HepG2 (cell line): ENCODE results near the gene CHPF. TPM values are rescaled to one million over a fixed set of nuclear protein-coding genes. Genes with fewer than 3 reads are reported as not detected.

Experiments
- AKAP8 ChIP-seq: sonication (generic); formaldehyde crosslinking; IDR thresholded peaks from 2 replicates; pipeline ENCODE4 v1.5.1; 2020; ENCODE audit warnings: mild to moderate bottlenecking, missing genetic modification reagents
- DPF2 ChIP-seq: sonication (generic); formaldehyde crosslinking; IDR thresholded peaks from 2 replicates; pipeline ENCODE4 v1.4.0; 2020; ENCODE audit warnings: mild to moderate bottlenecking, low read depth, missing genetic modification reagents, borderline replicate concordance
- FOXM1 ChIP-seq: sonication (generic); formaldehyde crosslinking; IDR thresholded peaks from 2 replicates; pipeline ENCODE4 v1.5.0; 2020; ENCODE audit warnings: missing genetic modification reagents
- GMEB1 ChIP-seq: sonication (generic); formaldehyde crosslinking; IDR thresholded peaks from 2 replicates; pipeline ENCODE4 v1.5.1; 2020; ENCODE audit warnings: missing genetic modification reagents, mild to moderate bottlenecking, borderline replicate concordance
- KDM3A ChIP-seq: IDR thresholded peaks from 2 replicates; pipeline ENCODE4 v1.6.1; 2018; ENCODE audit warnings: low read depth, missing compliant biosample characterization
- MEIS1 ChIP-seq: sonication (generic); formaldehyde crosslinking; IDR thresholded peaks from 2 replicates; pipeline ENCODE4 v1.9.0; 2021; ENCODE audit warnings: mild to moderate bottlenecking, missing genetic modification reagents, moderate library complexity, borderline replicate concordance
- NFIB ChIP-seq: sonication (generic); formaldehyde crosslinking; IDR thresholded peaks from 2 replicates; pipeline ENCODE4 v1.9.0; 2021; ENCODE audit warnings: missing genetic modification reagents, mild to moderate bottlenecking, borderline replicate concordance
- NR1H2 ChIP-seq: sonication (generic); formaldehyde crosslinking; IDR thresholded peaks from 2 replicates; pipeline ENCODE4 v1.8.1; 2022; ENCODE audit warnings: low read depth, missing genetic modification reagents, borderline replicate concordance
- PBX2 ChIP-seq: IDR thresholded peaks from 2 replicates; pipeline ENCODE4 v1.6.1; 2016; ENCODE audit warnings: control low read depth
- POLR2AphosphoS5 ChIP-seq: IDR thresholded peaks from 2 replicates; pipeline ENCODE4 v1.6.1; 2012; ENCODE audit warnings: low read depth, low read length
- SALL1 ChIP-seq: sonication (generic); formaldehyde crosslinking; IDR thresholded peaks from 2 replicates; pipeline ENCODE4 v1.8.0; 2022; ENCODE audit warnings: mild to moderate bottlenecking, missing genetic modification reagents
- TEAD3 ChIP-seq: optimal IDR thresholded peaks from 2 replicates; pipeline ENCODE3; 2016; ENCODE audit warnings: borderline replicate concordance
- TRIM22 ChIP-seq: fragments of 450-650 bp; IDR thresholded peaks from 2 replicates; pipeline ENCODE4 v1.6.1; 2017
- USF2 ChIP-seq, 2 experiments: sonication (generic) in 1 of 2; formaldehyde crosslinking in 1 of 2; IDR thresholded peaks; 2 replicates each; pipeline versions ENCODE4 v1.5.1 to v1.6.1; 2011 to 2020; ENCODE audit warnings: borderline replicate concordance in 1 of 2, low read depth in 1 of 2, low read length in 1 of 2, mild to moderate bottlenecking in 1 of 2, missing genetic modification reagents in 1 of 2, moderate library complexity in 1 of 2
- ZNF136 ChIP-seq: sonication (generic); formaldehyde crosslinking; IDR thresholded peaks from 2 replicates; pipeline ENCODE4 v1.8.1; 2022; ENCODE audit warnings: low read depth, mild to moderate bottlenecking, moderate library complexity, missing genetic modification reagents
- ZNF275 ChIP-seq: sonication (generic); formaldehyde crosslinking; IDR thresholded peaks from 2 replicates; pipeline ENCODE4 v1.8.0; 2022; ENCODE audit warnings: missing genetic modification reagents, mild to moderate bottlenecking, inconsistent platforms, borderline replicate concordance
- ZNF564 ChIP-seq: sonication (generic); formaldehyde crosslinking; IDR thresholded peaks from 2 replicates; pipeline ENCODE4 v1.8.1; 2023; ENCODE audit warnings: mild to moderate bottlenecking, missing genetic modification reagents
- ZUFSP ChIP-seq: sonication (generic); formaldehyde crosslinking; IDR thresholded peaks from 2 replicates; pipeline ENCODE4 v1.9.0; 2021; ENCODE audit warnings: missing genetic modification reagents, mild to moderate bottlenecking, borderline replicate concordance
- polyA plus RNA-seq, 8 experiments: library from polyadenylated mRNA; depleted of rRNA in 3 of 8; stranded (reverse) in 7 of 8; unstranded in 1 of 8; fragments of >200 nt; fragmentation: Illumina TruSeq in 4 of 8; extraction: Trizol in 4 of 8; gene quantifications; 2 replicates each; pipeline versions ENCODE4 v1.2.1 to v1.2.3, GENCODE V29; 2011 to 2016; ENCODE audit warnings: low read depth in 4 of 8, missing spikeins in 1 of 8, mixed read lengths in 1 of 8; ENCODE audit not compliant: insufficient read depth in 1 of 8
- total RNA-seq, 5 experiments: library from RNA; depleted of rRNA; stranded (reverse); fragments of >200 nt; fragmentation: Illumina TruSeq; extraction: Trizol; gene quantifications; 2 replicates each; pipeline ENCODE4 v1.2.3, GENCODE V29; 2016; ENCODE audit warnings: low read depth in 1 of 5

The CHPF gene
- total and polyA plus RNA-seq, 2 of the 13 experiments (the other 11 are each of a cell fraction or from before 2014, with no cell fraction given): 79.6 to 111 TPM

- TF ChIP-seq AKAP8 (peak; percentile 42; the same call in 1 of the 2 replicates), DPF2 (CRISPR knock-in tag) (peak; percentile 97), TEAD3 (peak; percentile 72), ZNF564 (CRISPR knock-in tag) (peak; percentile 91), FOXM1 (CRISPR knock-in tag) (no peak), GMEB1 (CRISPR knock-in tag) (peak; percentile 58; the same call in 1 of the 2 replicates), ZNF275 (CRISPR knock-in tag) (peak; percentile 94; the same call in 1 of the 2 replicates), NR1H2 (CRISPR knock-in tag) (peak; percentile 78; the same call in 1 of the 2 replicates), POLR2AphosphoS5 (peak; percentile 79), NFIB (CRISPR knock-in tag) (no peak), MEIS1 (CRISPR knock-in tag) (peak; percentile 99), SALL1 (peak; percentile 99), USF2 (IDR thresholded peaks at IDR 0.05; ENCODE audit: low read depth, low read length) (no peak), USF2 (CRISPR knock-in tag; IDR thresholded peaks at IDR 0.05; ENCODE audit: borderline replicate concordance) (no peak; the same call in 1 of the 2 replicates), PBX2 (peak; percentile 35; the same call in 1 of the 2 replicates), ZUFSP (no peak), TRIM22 (no peak), ZNF136 (peak; percentile 99), KDM3A (CRISPR knock-in tag) (peak; percentile 97)
Observed at GRCh38 chr2:219576505-219577388, 33.1 kb upstream of the CHPF start (continued).
